ENCODE data around the gene MMAB. TPM values are rescaled to one million over a fixed set of nuclear protein-coding genes. Genes with fewer than 3 reads are reported as not detected.

Gene MMAB
- total RNA-seq, 1 experiment from 2014 or later = 83.0 TPM

DNA sequence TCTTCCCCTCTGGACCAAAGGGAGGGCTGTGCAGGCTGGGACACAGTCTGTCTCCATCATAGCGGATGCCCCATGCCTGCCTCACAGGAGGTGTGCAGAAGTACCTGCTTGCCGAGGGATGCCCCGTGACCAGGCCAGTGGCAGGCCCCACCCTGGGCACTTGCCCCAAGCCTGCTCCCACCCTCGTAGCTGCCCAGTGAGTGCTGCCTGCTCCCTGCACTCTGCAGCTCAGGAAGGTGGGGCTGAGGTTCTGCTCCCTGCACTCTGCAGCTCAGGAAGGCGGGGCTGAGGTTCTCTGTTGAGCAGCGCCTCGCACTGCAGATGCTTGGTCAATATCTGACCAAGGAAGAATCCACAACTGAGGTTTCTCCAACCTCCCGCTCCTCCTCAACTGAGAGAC, 6.9 kb downstream of the MMAB start:
- ATAC-seq = no peak
- Histone ChIP-seq H3K4me1 (ENCODE audit: insufficient read depth, low read length) (no peaks in the 10 kb centered on the region), H3K9ac (ENCODE audit: low read length) (no peak overlapping the region), H4K20me1 (ENCODE audit: low read length) (no peaks in the 10 kb centered on the region), H3K27me3 (ENCODE audit: low read length) (no peaks in the 10 kb centered on the region), H3K4me2 (ENCODE audit: low read length) (no peak overlapping the region), H3F3A (ENCODE audit: low read length, unreplicated experiment) (no peaks in the 10 kb centered on the region), H3K36me3 (ENCODE audit: low read depth, low read length) (peaks cover 15% of the 10 kb centered on the region), H3K27ac (ENCODE audit: low read length) (no peak overlapping the region), H3K9me3 (ENCODE audit: low read length) (no peaks in the 10 kb centered on the region), H3K79me2 (ENCODE audit: low read length) (no peaks in the 10 kb centered on the region), H2AFZ (ENCODE audit: low read length) (no peak overlapping the region), H3K4me3 (ENCODE audit: low read length) (no peak overlapping the region), H3K9me2 (replicated peaks; ENCODE audit: low read length) (no peaks in the 10 kb centered on the region)
- no peak for DNase-seq
- ChIA-PET POLR2A (ENCODE audit: unreplicated experiment) (no interaction called here), CTCF (no interaction called here)
- intact Hi-C loops (cut with micrococcal nuclease) = no loop called here
- TF ChIP-seq, protein P1, sequence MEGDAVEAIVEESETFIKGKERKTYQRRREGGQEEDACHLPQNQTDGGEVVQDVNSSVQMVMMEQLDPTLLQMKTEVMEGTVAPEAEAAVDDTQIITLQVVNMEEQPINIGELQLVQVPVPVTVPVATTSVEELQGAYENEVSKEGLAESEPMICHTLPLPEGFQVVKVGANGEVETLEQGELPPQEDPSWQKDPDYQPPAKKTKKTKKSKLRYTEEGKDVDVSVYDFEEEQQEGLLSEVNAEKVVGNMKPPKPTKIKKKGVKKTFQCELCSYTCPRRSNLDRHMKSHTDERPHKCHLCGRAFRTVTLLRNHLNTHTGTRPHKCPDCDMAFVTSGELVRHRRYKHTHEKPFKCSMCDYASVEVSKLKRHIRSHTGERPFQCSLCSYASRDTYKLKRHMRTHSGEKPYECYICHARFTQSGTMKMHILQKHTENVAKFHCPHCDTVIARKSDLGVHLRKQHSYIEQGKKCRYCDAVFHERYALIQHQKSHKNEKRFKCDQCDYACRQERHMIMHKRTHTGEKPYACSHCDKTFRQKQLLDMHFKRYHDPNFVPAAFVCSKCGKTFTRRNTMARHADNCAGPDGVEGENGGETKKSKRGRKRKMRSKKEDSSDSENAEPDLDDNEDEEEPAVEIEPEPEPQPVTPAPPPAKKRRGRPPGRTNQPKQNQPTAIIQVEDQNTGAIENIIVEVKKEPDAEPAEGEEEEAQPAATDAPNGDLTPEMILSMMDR (conservative IDR thresholded peaks at IDR 0.05; ENCODE audit: low read depth, low read length) = no peak
- TF ChIP-seq EZH2phosphoT487 (IDR thresholded peaks at IDR 0.05; ENCODE audit: borderline replicate concordance, low read length) (no peak), EZH2 (IDR thresholded peaks at IDR 0.05; ENCODE audit: low read length, unreplicated experiment) (no peak)
- no TSS peak for BruUV-seq (replicated peaks)

DNA sequence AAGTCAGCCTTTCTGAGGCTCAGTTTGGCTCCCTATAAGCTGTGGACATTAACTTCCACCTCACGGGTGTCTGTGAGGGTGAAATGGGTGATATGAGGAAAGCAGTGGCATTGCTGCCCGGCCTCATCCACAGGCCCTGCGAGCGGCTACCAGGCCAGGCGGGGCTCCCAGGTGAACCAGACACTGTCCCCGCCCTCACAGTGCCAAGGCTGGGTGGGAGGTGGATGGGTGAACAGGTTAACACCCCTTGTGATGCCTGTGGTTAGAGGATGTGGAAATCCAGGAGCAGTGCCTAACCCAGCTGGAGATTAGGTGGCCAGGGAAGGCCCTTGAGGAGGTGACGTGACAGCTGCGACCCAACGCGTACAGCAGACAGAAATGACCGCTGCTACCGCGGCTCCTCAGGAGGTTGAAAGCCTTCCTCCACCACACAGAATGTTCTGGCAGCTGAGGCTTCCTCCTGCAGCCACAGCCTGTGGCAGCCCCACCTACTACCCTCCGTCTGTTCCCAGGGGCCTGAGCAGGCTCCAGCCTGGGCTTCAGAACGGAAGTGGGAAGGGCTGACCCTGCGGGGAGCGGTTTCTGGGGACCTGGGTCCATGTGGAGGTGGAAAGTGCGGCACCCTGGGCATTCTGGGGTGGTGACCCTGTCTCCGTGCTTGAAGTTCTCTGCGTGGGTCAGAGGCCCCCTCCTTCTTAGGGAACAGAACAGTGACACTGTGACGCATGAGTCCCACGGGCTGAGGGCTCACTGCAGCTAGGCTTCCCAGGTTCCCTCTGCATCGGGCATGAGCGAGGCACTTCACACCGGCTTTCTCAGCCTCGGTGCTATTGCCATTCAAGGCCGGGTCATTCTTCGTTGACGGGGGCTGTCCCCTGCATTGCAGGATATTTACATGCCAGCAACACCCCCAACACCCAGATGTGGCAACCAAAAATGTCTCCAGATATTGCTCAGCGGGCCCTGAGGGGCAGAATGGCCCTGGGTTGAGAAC, 9.7 kb downstream of the MMAB start:
- CTCF ChIA-PET = no interaction called here
- no peak for ATAC-seq
- Histone ChIP-seq H3K9ac (ENCODE audit: low read length) (no peak overlapping the region), H3K27ac (ENCODE audit: low read length) (no peak overlapping the region), H3K27me3 (ENCODE audit: low read length) (no peaks in the 10 kb centered on the region), H3K9me3 (ENCODE audit: low read length) (no peaks in the 10 kb centered on the region), H3K36me3 (ENCODE audit: low read depth, low read length) (peaks cover 15% of the 10 kb centered on the region), H3K9me2 (replicated peaks; ENCODE audit: low read length) (no peaks in the 10 kb centered on the region), H2AFZ (ENCODE audit: low read length) (no peak overlapping the region), H3K4me2 (ENCODE audit: low read length) (no peak overlapping the region), H4K20me1 (ENCODE audit: low read length) (no peaks in the 10 kb centered on the region), H3K4me3 (ENCODE audit: low read length) (no peak overlapping the region), H3K79me2 (ENCODE audit: low read length) (no peaks in the 10 kb centered on the region), H3K4me1 (ENCODE audit: insufficient read depth, low read length) (no peaks in the 10 kb centered on the region), H3F3A (ENCODE audit: low read length, unreplicated experiment) (no peaks in the 10 kb centered on the region)
- no TSS peak for BruUV-seq (replicated peaks)
- DNase-seq = no peak
- TF ChIP-seq, protein P1 (conservative IDR thresholded peaks at IDR 0.05; ENCODE audit: low read depth, low read length) = no peak
- TF ChIP-seq EZH2 (IDR thresholded peaks at IDR 0.05; ENCODE audit: low read length, unreplicated experiment) (no peak), EZH2phosphoT487 (IDR thresholded peaks at IDR 0.05; ENCODE audit: borderline replicate concordance, low read length) (no peak)
- POLR2A ChIA-PET (ENCODE audit: unreplicated experiment) = interaction anchor here (0.5 kb wide), 1 partner anchor 9 kb away, joined by 12 read pairs; no protein-coding TSS in a partner anchor
- intact Hi-C loops (cut with micrococcal nuclease) = no loop called here

DNA sequence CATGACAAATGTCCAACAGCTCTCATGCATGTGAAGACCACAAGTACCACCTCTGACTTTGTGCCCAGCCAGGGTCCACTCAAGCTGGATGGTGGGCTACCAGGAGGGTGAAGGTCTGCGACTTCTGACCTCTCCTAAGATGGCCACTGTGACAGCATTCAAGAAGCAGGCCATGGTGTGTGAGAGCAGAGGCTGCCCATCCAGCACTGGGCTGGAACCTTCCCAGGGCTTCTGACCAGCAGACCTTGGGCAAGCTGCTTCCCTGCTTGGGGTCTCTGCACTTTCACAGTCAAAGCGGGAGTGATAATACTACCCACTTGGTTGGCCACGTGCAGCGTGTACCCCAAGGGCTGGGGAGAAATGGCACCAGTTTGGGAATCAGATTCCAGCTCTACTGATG, 10.4 kb downstream of the MMAB start:
- Histone ChIP-seq H2AFZ (ENCODE audit: low read length) (no peak overlapping the region), H3F3A (ENCODE audit: low read length, unreplicated experiment) (no peaks in the 10 kb centered on the region), H3K4me2 (ENCODE audit: low read length) (no peak overlapping the region), H3K27ac (ENCODE audit: low read length) (no peak overlapping the region), H3K4me1 (ENCODE audit: insufficient read depth, low read length) (no peaks in the 10 kb centered on the region), H3K9me3 (ENCODE audit: low read length) (no peaks in the 10 kb centered on the region), H4K20me1 (ENCODE audit: low read length) (no peaks in the 10 kb centered on the region), H3K9ac (ENCODE audit: low read length) (no peak overlapping the region), H3K27me3 (ENCODE audit: low read length) (no peaks in the 10 kb centered on the region), H3K79me2 (ENCODE audit: low read length) (no peaks in the 10 kb centered on the region), H3K36me3 (ENCODE audit: low read depth, low read length) (peaks cover 13% of the 10 kb centered on the region), H3K9me2 (replicated peaks; ENCODE audit: low read length) (no peaks in the 10 kb centered on the region), H3K4me3 (ENCODE audit: low read length) (no peak overlapping the region)
- TF ChIP-seq, protein P1 (conservative IDR thresholded peaks at IDR 0.05; ENCODE audit: low read depth, low read length) = no peak
- TF ChIP-seq EZH2 (IDR thresholded peaks at IDR 0.05; ENCODE audit: low read length, unreplicated experiment) = no peak
- no peak for TF ChIP-seq EZH2phosphoT487 (IDR thresholded peaks at IDR 0.05; ENCODE audit: borderline replicate concordance, low read length)
- POLR2A ChIA-PET (ENCODE audit: unreplicated experiment) = no interaction called here
- intact Hi-C loops (cut with micrococcal nuclease) = no loop called here
- CTCF ChIA-PET = no interaction called here
- BruUV-seq (replicated peaks) = no TSS peak
- ATAC-seq (no peak), DNase-seq (no peak)
